Suprapubic skin (tissue), 3 donors: ENCODE data around the gene HELZ.

Source experiments
- EP300 ChIP-seq: sonication (generic); formaldehyde crosslinking; IDR thresholded peaks from one replicate; pipeline ENCODE4 v1.6.1; 2017; ENCODE audit warnings: antibody characterized with exemption
- TF ChIP-seq, protein P1 (sequence below), 2 donors: fragments of 200-600 bp in 1 of 2; fragments of 450-650 bp in 1 of 2; sonication (generic) in 1 of 2; IDR thresholded peaks; one replicate each; pipeline ENCODE4 v1.5.1; 2016 to 2019; ENCODE audit warnings: antibody characterized with exemption in 2 of 2, mild to moderate bottlenecking in 1 of 2, moderate library complexity in 1 of 2

GRCh38 chr17:67138392-67138791, 106.6 kb downstream of the HELZ start:
- TF ChIP-seq, protein P1, sequence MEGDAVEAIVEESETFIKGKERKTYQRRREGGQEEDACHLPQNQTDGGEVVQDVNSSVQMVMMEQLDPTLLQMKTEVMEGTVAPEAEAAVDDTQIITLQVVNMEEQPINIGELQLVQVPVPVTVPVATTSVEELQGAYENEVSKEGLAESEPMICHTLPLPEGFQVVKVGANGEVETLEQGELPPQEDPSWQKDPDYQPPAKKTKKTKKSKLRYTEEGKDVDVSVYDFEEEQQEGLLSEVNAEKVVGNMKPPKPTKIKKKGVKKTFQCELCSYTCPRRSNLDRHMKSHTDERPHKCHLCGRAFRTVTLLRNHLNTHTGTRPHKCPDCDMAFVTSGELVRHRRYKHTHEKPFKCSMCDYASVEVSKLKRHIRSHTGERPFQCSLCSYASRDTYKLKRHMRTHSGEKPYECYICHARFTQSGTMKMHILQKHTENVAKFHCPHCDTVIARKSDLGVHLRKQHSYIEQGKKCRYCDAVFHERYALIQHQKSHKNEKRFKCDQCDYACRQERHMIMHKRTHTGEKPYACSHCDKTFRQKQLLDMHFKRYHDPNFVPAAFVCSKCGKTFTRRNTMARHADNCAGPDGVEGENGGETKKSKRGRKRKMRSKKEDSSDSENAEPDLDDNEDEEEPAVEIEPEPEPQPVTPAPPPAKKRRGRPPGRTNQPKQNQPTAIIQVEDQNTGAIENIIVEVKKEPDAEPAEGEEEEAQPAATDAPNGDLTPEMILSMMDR (IDR thresholded peaks at IDR 0.05) = no peak
- TF ChIP-seq EP300 = no peak
